GM23248 (cell line): ENCODE results near the gene BIRC7.

Experiments used
- EZH2 ChIP-seq: fragments of 200-600 bp; sonication (generic); IDR thresholded peaks from 2 replicates; pipeline ENCODE4 v1.6.1; 2018; ENCODE audit warnings: antibody characterized with exemption, mild to moderate bottlenecking; ENCODE audit not compliant: insufficient read depth, poor library complexity, severe bottlenecking
- EZH2phosphoT487 ChIP-seq: fragments of 200-600 bp; sonication (generic); IDR thresholded peaks from 2 replicates; pipeline ENCODE4 v1.6.1; 2018; ENCODE audit warnings: antibody characterized with exemption, moderate library complexity, mild to moderate bottlenecking, low read depth; ENCODE audit not compliant: insufficient read depth

DNA sequence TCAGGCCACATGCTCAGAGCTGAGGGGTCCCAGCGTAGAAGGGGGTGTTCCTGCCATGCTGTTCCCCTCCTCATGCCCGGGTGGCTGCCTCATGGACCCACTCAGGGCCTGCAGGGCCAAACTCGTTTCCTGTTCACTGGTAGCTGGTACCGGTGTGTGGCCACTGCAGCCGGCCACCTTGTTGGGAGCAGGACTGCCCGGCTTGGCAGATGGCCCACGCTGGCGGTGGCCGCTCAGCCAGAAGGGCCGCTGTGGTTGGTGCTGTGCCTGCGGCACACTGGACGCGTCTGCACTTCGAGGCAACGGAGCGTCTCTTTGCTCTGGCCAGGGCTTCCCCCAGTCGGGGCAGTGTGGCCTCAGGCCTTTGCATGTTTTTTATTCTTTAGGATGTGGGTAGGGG is 47.2 kb downstream of the BIRC7 start:
- TF ChIP-seq EZH2phosphoT487 (no peak), EZH2 (no peak)
